Measurements from ENCODE around the gene RGS7BP.

- TF ChIP-seq CTCF (IDR thresholded peaks at IDR 0.05; ENCODE audit: insufficient read depth, low read depth, low read length) (no peak), EZH2 (IDR thresholded peaks at IDR 0.05; ENCODE audit: insufficient read depth, low read length) (no peak)
These were observed 69.7 kb downstream of the RGS7BP start for GRCh38 chr5:64575561-64575960.
